ENCODE data around the gene GNL2. TPM values are rescaled to one million over a fixed set of nuclear protein-coding genes. Genes with fewer than 3 reads are reported as not detected.
A peak's percentile ranks its signal among the peaks of the same experiment; 100 is the strongest.

The GNL2 gene
- total and polyA plus RNA-seq, 9 of the 15 experiments (the other 6 are each of a cell fraction or from before 2014, with no cell fraction given) = 156 to 371 (median 263) TPM

- peak; percentile 65 for TF ChIP-seq FOXJ3 (CRISPR knock-in tag; IDR thresholded peaks at IDR 0.05)
These were observed 39.0 kb downstream of the GNL2 start, which contains the start of gene DNALI1 (continued) for GRCh38 chr1:37556712-37557196.

- peak within 1 kb of the TSS; percentile 83 for H2AFZ ChIP-seq (ENCODE audit: low read depth, low read length)
- 0 out of 2 replicates have a peak, but pooled peaks cover 14% of the 10 kb centered on the region for H4K20me1 ChIP-seq (replicated peaks; ENCODE audit: control insufficient read depth, insufficient read depth, low read length)
- WGBS (ENCODE audit: insufficient coverage, low coverage, missing lambda C conversion rate) = 13% methylated on average over 54 of the region's 54 CpGs
- no TSS peak for BruUV-seq (replicated peaks)
- POLR2A ChIA-PET = interaction anchor here (0.6 to 2.9 kb wide), 11 partner anchors 9 to 446 kb away, joined by 3 to 18 read pairs (median 3); partner anchors contain the start of gene MEAF6
- DNase-seq (ENCODE audit: extremely low read depth in 1 of 4, low spot score in 3 of 4) (peak; percentile 95 to 98 (median 96)), FAIRE-seq (peak; percentile 97), ATAC-seq (peak; percentile 95)
- in situ Hi-C loops (cut with MboI) (no loop called here), intact Hi-C loops (cut with micrococcal nuclease) (loop anchor here (10.0 kb wide), 1 partner anchor 79 kb away; the partner anchor contains the start of gene ZC3H12A)
- CTCF ChIA-PET (ENCODE audit: low intra/inter-chr PET ratio) = no interaction called here
- peaks cover 9% of the 10 kb centered on the region for H3K9me3 ChIP-seq (replicated peaks; ENCODE audit: control insufficient read depth, insufficient read depth, low read depth, low read length)
- no peaks in the 10 kb centered on the region for H3K27me3 ChIP-seq (ENCODE audit: control insufficient read depth in 2 of 2, insufficient read depth in 2 of 2, low read length in 2 of 2)
- H3K9me1 ChIP-seq (ENCODE audit: control insufficient read depth, insufficient read depth, low read length) = peaks cover 7% of the 10 kb centered on the region
- H3K4me2 ChIP-seq (ENCODE audit: insufficient read depth, low read length) = peak within 1 kb of the TSS; percentile 99
- peak within 1 kb of the TSS; percentile 91 to 95 for H3K9ac ChIP-seq (ENCODE audit: insufficient read depth in 1 of 2, low read depth in 2 of 2, low read length in 2 of 2)
- peaks cover 33% of the 10 kb centered on the region for H3K79me2 ChIP-seq (ENCODE audit: control insufficient read depth, insufficient read depth, low read length)
- H3K4me3 ChIP-seq = peak within 1 kb of the TSS; percentile 82
- H3K4me1 ChIP-seq (replicated peaks in 1 of 2; ENCODE audit: control insufficient read depth in 2 of 2, insufficient read depth in 2 of 2, low read length in 2 of 2) = peaks cover 21 to 24% of the 10 kb centered on the region in 2 experiments
- peaks cover 36% of the 10 kb centered on the region for H3K36me3 ChIP-seq (ENCODE audit: control insufficient read depth, insufficient read depth, low read length)
- H3K27ac ChIP-seq (ENCODE audit: extremely low read depth, low read depth, low read length) = peak within 1 kb of the TSS; percentile 86
- TF ChIP-seq EP400 (IDR thresholded peaks at IDR 0.05) = peak; percentile 93
- TF ChIP-seq ATF4 (CRISPR knock-in tag; IDR thresholded peaks at IDR 0.05) = no peak; the same call in 1 of the 2 replicates
- peak; percentile 78 for TF ChIP-seq ZNF511 (CRISPR knock-in tag; IDR thresholded peaks at IDR 0.05)
- no peak for TF ChIP-seq SETDB1 (IDR thresholded peaks at IDR 0.05; ENCODE audit: low read length)
- TF ChIP-seq ELF4 (CRISPR knock-in tag; IDR thresholded peaks at IDR 0.05) = 0 out of 2 replicates have a peak, but pooled peaks have one; percentile 25
- TF ChIP-seq NFATC3 (IDR thresholded peaks at IDR 0.05) = no peak; the same call in 1 of the 2 replicates
- no peak for TF ChIP-seq BCL6 (CRISPR knock-in tag; IDR thresholded peaks at IDR 0.05)
- TF ChIP-seq BRD9 (IDR thresholded peaks at IDR 0.05; ENCODE audit: low read depth, partially characterized antibody) = peak; percentile 55
- TF ChIP-seq ZNF395 (CRISPR knock-in tag; IDR thresholded peaks at IDR 0.05) = 0 out of 2 replicates have a peak, but pooled peaks have one; percentile 43
- no peak for TF ChIP-seq MAFK (IDR thresholded peaks at IDR 0.05; ENCODE audit: low read length)
- no peak for TF ChIP-seq WHSC1 (IDR thresholded peaks at IDR 0.05; ENCODE audit: low read length)
- no peak for TF ChIP-seq NFIX (CRISPR knock-in tag; IDR thresholded peaks at IDR 0.05; ENCODE audit: low read depth)
- peak; percentile 97 for TF ChIP-seq PHF8 (IDR thresholded peaks at IDR 0.05; ENCODE audit: borderline replicate concordance, low read length)
- TF ChIP-seq PATZ1 (CRISPR knock-in tag; IDR thresholded peaks at IDR 0.05; ENCODE audit: borderline replicate concordance) = no peak
These were observed 41.6 kb downstream of the GNL2 start, which contains the start of gene SNIP1 for GRCh38 chr1:37553927-37554808. Gene SNIP1, minus strand, starts transcription at chr1:37554293. Its CDS starts 64 bp downstream, at chr1:37554229.
